Tibial nerve (tissue), 4 donors: Measurements from ENCODE around the gene CYP1A1. TPM values are rescaled to one million over a fixed set of nuclear protein-coding genes. Genes with fewer than 3 reads are reported as not detected.
A peak's percentile ranks its signal among the peaks of the same experiment; 100 is the strongest.
"Not testable (repeated sequence)": the region's sequence is repeated elsewhere in the genome, so short reads cannot be mapped to it uniquely, and the experiment has no call there.

Experiments used
- DNase-seq, 2 donors: peaks; one replicate each; pipeline ENCODE4 v3.0.0-alpha.2; 2019; ENCODE audit warnings: low spot score in 2 of 2
- H3K27ac ChIP-seq, 4 donors: fragments of 200-600 bp; sonication (generic) in 3 of 4; one replicate each; pipeline ENCODE4 v1.5.1; 2017 to 2019; ENCODE audit warnings: mild to moderate bottlenecking in 1 of 4
- H3K27me3 ChIP-seq, 2 donors: fragments of 200-600 bp; sonication (generic) in 1 of 2; one replicate each; pipeline versions ENCODE4 v1.5.1 to v1.6.0; 2017 to 2019
- H3K36me3 ChIP-seq, 3 donors: fragments of 200-600 bp; sonication (generic); one replicate each; pipeline ENCODE4 v1.5.1; 2018 to 2019
- H3K4me1 ChIP-seq, 4 donors: fragments of 200-600 bp; sonication (generic) in 3 of 4; one replicate each; pipeline ENCODE4 v1.5.1; 2017 to 2019
- H3K4me3 ChIP-seq, 4 donors: fragments of 200-600 bp; sonication (generic) in 3 of 4; one replicate each; pipeline ENCODE4 v1.5.1; 2017 to 2019; ENCODE audit warnings: mild to moderate bottlenecking in 1 of 4, moderate library complexity in 1 of 4
- H3K9me3 ChIP-seq, 4 donors: fragments of 200-600 bp; sonication (generic) in 3 of 4; one replicate each; pipeline ENCODE4 v1.5.1; 2017 to 2019
- CTCF ChIP-seq, 5 experiments: fragments of 200-600 bp in 3 of 5; fragments of 450-650 bp in 2 of 5; sonication (generic) in 3 of 5; IDR thresholded peaks; one replicate each; pipeline ENCODE4 v1.5.1; 2016 to 2019; ENCODE audit warnings: antibody characterized with exemption in 5 of 5, mild to moderate bottlenecking in 3 of 5, moderate library complexity in 2 of 5
- EP300 ChIP-seq, 2 donors: sonication (generic); formaldehyde crosslinking; IDR thresholded peaks; one replicate each; pipeline ENCODE4 v1.6.1; 2017; ENCODE audit warnings: antibody characterized with exemption in 2 of 2, mild to moderate bottlenecking in 1 of 2
- POLR2A ChIP-seq, 2 donors: fragments of 450-650 bp; IDR thresholded peaks; one replicate each; pipeline ENCODE4 v1.6.1; 2017; ENCODE audit warnings: antibody characterized with exemption in 2 of 2, mild to moderate bottlenecking in 2 of 2, moderate library complexity in 2 of 2
- WGBS, 2 donors: methylation state at CpG; one replicate each; pipeline ENCODE4 v1.1.5; 2018; 5-methylcytosine and 5-hydroxymethylcytosine counted together
- total RNA-seq, 4 donors: library from RNA; depleted of rRNA; stranded (reverse); fragments of >200 nt; gene quantifications; one replicate each; pipeline ENCODE4 v1.1.0, GENCODE V29; 2016

CYP1A1 gene
- total RNA-seq, 4 donors from 2014 or later = 0.44 to 5.1 (median 2.9) TPM

GRCh38 chr15:74730619-74731316, 5.4 kb upstream of the CYP1A1 start:
- no peak for DNase-seq
- WGBS, 2 donors = 64 to 68% methylated on average over 7 of the region's 7 CpGs
- Histone ChIP-seq H3K27ac (no peak overlapping the region), H3K4me3 (no peak overlapping the region), H3K27me3 (peaks cover 0 to 72% of the 10 kb centered on the region in 2 donors), H3K36me3 (no peaks in the 10 kb centered on the region), H3K4me1 (peaks cover 0 to 14% (median 12%) of the 10 kb centered on the region in 4 donors), H3K9me3 (no peaks in the 10 kb centered on the region)
- no peak for TF ChIP-seq CTCF (IDR thresholded peaks at IDR 0.05)
- no peak for TF ChIP-seq POLR2A (IDR thresholded peaks at IDR 0.05)
- no peak for TF ChIP-seq EP300 (IDR thresholded peaks at IDR 0.05)

- H3K27ac ChIP-seq, H3K4me3 ChIP-seq, H3K9me3 ChIP-seq, DNase-seq, H3K36me3 ChIP-seq: not testable (repeated sequence)
- WGBS, 2 donors = 54 to 61% methylated on average over 6 of the region's 6 CpGs
- Histone ChIP-seq H3K27me3 (peaks cover 0 to 80% of the 10 kb centered on the region in 2 donors), H3K4me1 (peaks cover 0 to 19% (median 15%) of the 10 kb centered on the region in 4 donors)
Measured at GRCh38 chr15:74729372-74729771, 4.0 kb upstream of the CYP1A1 start.

- Histone ChIP-seq H3K27me3 (peaks cover 0 to 75% of the 10 kb centered on the region in 2 donors), H3K4me1 (peaks cover 0 to 19% (median 15%) of the 10 kb centered on the region in 4 donors)
- H3K36me3 ChIP-seq, H3K27ac ChIP-seq, DNase-seq, H3K4me3 ChIP-seq, H3K9me3 ChIP-seq: not testable (repeated sequence)
- 85% methylated on average over 19 of the region's 30 CpGs; no CpG with 5 or more reads in 1 of the 2 donors for WGBS, 2 donors
Measured at GRCh38 chr15:74728699-74729098, 3.4 kb upstream of the CYP1A1 start.

GRCh38 chr15:74727727-74728126, 2.4 kb upstream of the CYP1A1 start:
- WGBS, 2 donors = 61 to 66% methylated on average over 5 to 7 of the region's 7 CpGs
- no peak overlapping the region for H3K27ac ChIP-seq
- peaks cover 0 to 67% of the 10 kb centered on the region in 2 donors for H3K27me3 ChIP-seq

GRCh38 chr15:74726774-74727164, 1.4 kb upstream of the CYP1A1 start:
- peaks cover 0 to 57% of the 10 kb centered on the region in 2 donors for H3K27me3 ChIP-seq
- H3K36me3 ChIP-seq = no peaks in the 10 kb centered on the region
- no peak for TF ChIP-seq CTCF (IDR thresholded peaks at IDR 0.05)
- no peak for TF ChIP-seq POLR2A (IDR thresholded peaks at IDR 0.05)
- no peak for TF ChIP-seq EP300 (IDR thresholded peaks at IDR 0.05)
- DNase-seq = no peak
- no peak overlapping the region for H3K27ac ChIP-seq
- peaks cover 0 to 19% (median 15%) of the 10 kb centered on the region in 4 donors for H3K4me1 ChIP-seq
- H3K4me3 ChIP-seq = peak overlapping the region; percentile 22 to 58 (median 52)
- H3K9me3 ChIP-seq = no peaks in the 10 kb centered on the region
- 31 to 43% methylated on average over 23 to 24 of the region's 24 CpGs for WGBS, 2 donors

More at GRCh38 chr15:74727727-74728126, 2.4 kb upstream of the CYP1A1 start:
- no peak for DNase-seq
- TF ChIP-seq EP300 (IDR thresholded peaks at IDR 0.05) (no peak), CTCF (IDR thresholded peaks at IDR 0.05) (no peak), POLR2A (IDR thresholded peaks at IDR 0.05) (no peak)
- H3K9me3 ChIP-seq = no peaks in the 10 kb centered on the region
- H3K4me3 ChIP-seq = no peak overlapping the region
- peaks cover 0 to 19% (median 15%) of the 10 kb centered on the region in 4 donors for H3K4me1 ChIP-seq
- no peaks in the 10 kb centered on the region for H3K36me3 ChIP-seq
